H1 (cell line): Measurements from ENCODE around the gene ARRB1. TPM values are rescaled to one million over a fixed set of nuclear protein-coding genes. Genes with fewer than 3 reads are reported as not detected.

Source experiments
- RNF2 ChIP-seq: fragments of 200-900, 300-1000 bp; sonication (generic); IDR thresholded peaks from 2 replicates; pipeline ENCODE4 v1.7.1; 2016; ENCODE audit warnings: borderline replicate concordance, low read depth, mild to moderate bottlenecking, antibody characterized with exemption, low read length; ENCODE audit not compliant: poor library complexity, severe bottlenecking; ENCODE audit errors: missing control alignments
- YY1 ChIP-seq: IDR thresholded peaks from 2 replicates; pipeline ENCODE4 v1.6.1; 2011; ENCODE audit warnings: low read depth, mild to moderate bottlenecking, low read length
- polyA plus RNA-seq, 7 experiments: library from polyadenylated mRNA; depleted of rRNA in 3 of 7; stranded (reverse) in 5 of 7; unstranded in 2 of 7; fragments of >200 nt in 5 of 7; fragments of 200-250 nt in 2 of 7; gene quantifications; 1 replicate in 5 of 7; 2 replicates in 1 of 7; 4 replicates in 1 of 7; pipeline versions ENCODE4 v1.2.1 to v1.2.3, GENCODE V29; 2011 to 2013; ENCODE audit warnings: missing spikeins in 2 of 7, mixed read lengths in 2 of 7
- total RNA-seq: library from RNA; stranded (reverse); fragmentation: NEBNext Ultra II Directional; extraction: Animal tissue kit (Norgen Biotek cat#: 25700); gene quantifications from 2 replicates; pipeline ENCODE4 v1.2.1, GENCODE V29; 2021

Gene ARRB1
- total and polyA plus RNA-seq, 2 of the 8 experiments (the other 6 are each of a cell fraction or from before 2014, with no cell fraction given) = 9.4 to 31.8 TPM

DNA sequence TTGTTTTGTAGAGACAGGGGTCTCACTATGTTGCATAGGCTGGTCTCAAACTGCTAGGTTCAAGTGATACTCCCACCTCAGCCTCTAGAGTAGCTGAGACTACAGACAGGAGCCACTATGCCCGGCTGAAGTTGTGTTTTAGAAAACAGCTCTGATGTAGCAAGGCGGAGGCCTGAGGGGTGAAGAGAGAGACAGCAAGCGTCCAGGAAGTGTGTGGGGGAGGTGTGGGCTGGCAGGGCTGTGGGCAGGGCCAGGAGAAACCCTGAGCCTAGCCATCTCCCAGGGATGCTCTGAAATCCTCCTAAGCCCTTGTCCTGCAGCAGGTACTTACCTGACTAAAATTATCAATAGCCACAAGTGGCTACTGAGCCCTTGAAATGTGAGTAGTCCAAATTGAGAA, 31.8 kb upstream of the ARRB1 start (continued):
- no peak for TF ChIP-seq YY1
- TF ChIP-seq RNF2 = no peak
